Colonic mucosa (tissue), 4 donors: ENCODE data around the gene PROC. TPM values are rescaled to one million over a fixed set of nuclear protein-coding genes. Genes with fewer than 3 reads are reported as not detected.

ENCODE experiments used
- DNase-seq: peaks from one replicate; pipeline ENCODE4 v3.0.0-alpha.2; 2020
- H3K27ac ChIP-seq: fragments of 200-600 bp; one replicate; pipeline ENCODE4 v1.8.0; 2021
- H3K27me3 ChIP-seq: fragments of 200-600 bp; one replicate; pipeline ENCODE4 v1.8.0; 2021
- H3K36me3 ChIP-seq: fragments of 200-600 bp; one replicate; pipeline ENCODE4 v1.8.0; 2021
- H3K4me1 ChIP-seq: fragments of 200-600 bp; one replicate; pipeline ENCODE4 v1.8.0; 2021; ENCODE audit warnings: mild to moderate bottlenecking
- H3K4me3 ChIP-seq: fragments of 200-600 bp; one replicate; pipeline ENCODE4 v1.8.0; 2021
- H3K9ac ChIP-seq, 2 donors: one replicate each; pipeline ENCODE4 v1.7.0; 2013; ENCODE audit warnings: control low read depth in 2 of 2, low read depth in 2 of 2, low read length in 2 of 2
- H3K9me3 ChIP-seq: fragments of 200-600 bp; one replicate; pipeline ENCODE4 v1.8.0; 2021
- CTCF ChIP-seq: fragments of 200-600 bp; IDR thresholded peaks from one replicate; pipeline ENCODE4 v1.8.0; 2022; ENCODE audit warnings: antibody characterized with exemption, mild to moderate bottlenecking
- intact Hi-C: fragments of 100-400 bp; cut with DNase I; formaldehyde crosslinking; loops from one replicate; pipeline ENCODE4 v1.14.1; 2022
- total RNA-seq, 2 donors: library from RNA; stranded (reverse); fragmentation: NEBNext Ultra II Directional in 1 of 2; extraction: Animal tissue kit (Norgen Biotek cat#: 25700) in 1 of 2; gene quantifications; one replicate each; pipeline ENCODE4 v1.2.1, GENCODE V29; 2021
- donor health status: healthy.
- donor health status: DM: no; HTN: no; CAD: no.
- donor health status: DM: no; HTN: no; CAD: no.

PROC gene
- total RNA-seq, 2 donors from 2014 or later, result 0.96 to 3.4 TPM

- H3K4me1 ChIP-seq, result peaks cover 4% of the 10 kb centered on the region
- H3K36me3 ChIP-seq, result no peaks in the 10 kb centered on the region
- no peaks in the 10 kb centered on the region for H3K9me3 ChIP-seq
- H3K4me3 ChIP-seq, result no peak overlapping the region
- H3K27me3 ChIP-seq, result no peaks in the 10 kb centered on the region
- intact Hi-C loops, result no loop called here
- H3K9ac ChIP-seq, result no peak overlapping the region
- DNase-seq, result no peak
- no peak for TF ChIP-seq CTCF
- no peak overlapping the region for H3K27ac ChIP-seq
Observed at GRCh38 chr2:127384529-127384928, 33.7 kb upstream of the PROC start.

GRCh38 chr2:127386246-127386645 is 32.0 kb upstream of the PROC start:
- Histone ChIP-seq H3K4me3 (peak overlapping the region; percentile 82), H3K36me3 (no peaks in the 10 kb centered on the region), H3K27ac (no peak overlapping the region), H3K9ac (no peak overlapping the region), H3K4me1 (no peaks in the 10 kb centered on the region), H3K9me3 (no peaks in the 10 kb centered on the region), H3K27me3 (no peaks in the 10 kb centered on the region)
- intact Hi-C loops, result no loop called here
- no peak for DNase-seq
- TF ChIP-seq CTCF, result no peak

- TF ChIP-seq CTCF, result no peak
- H3K9ac ChIP-seq, result peak overlapping the region; percentile 91 to 93
- intact Hi-C loops, result no loop called here
Observed at GRCh38 chr2:127386764-127387654, 31.2 kb upstream of the PROC start.

GRCh38 chr2:127387655-127388422 is 30.4 kb upstream of the PROC start, which contains the start of gene MAP3K2:
Gene MAP3K2, minus strand, starts transcription at chr2:127387975. Its CDS starts 44,846 bp downstream, at chr2:127343129.
- H3K4me1 ChIP-seq, result no peaks in the 10 kb centered on the region

More at GRCh38 chr2:127386764-127387654, 31.2 kb upstream of the PROC start:
- Histone ChIP-seq H3K27me3 (no peaks in the 10 kb centered on the region), H3K9me3 (no peaks in the 10 kb centered on the region), H3K4me3 (peak overlapping the region; percentile 82), H3K36me3 (no peaks in the 10 kb centered on the region), H3K27ac (peak overlapping the region; percentile 100), H3K4me1 (no peaks in the 10 kb centered on the region)
- DNase-seq, result peak; percentile 81

More at GRCh38 chr2:127387655-127388422, 30.4 kb upstream of the PROC start, which contains the start of gene MAP3K2:
- Histone ChIP-seq H3K36me3 (no peaks in the 10 kb centered on the region), H3K9ac (peak within 1 kb of the TSS; percentile 91 to 93), H3K9me3 (no peaks in the 10 kb centered on the region), H3K4me3 (peak within 1 kb of the TSS; percentile 82), H3K27me3 (no peaks in the 10 kb centered on the region), H3K27ac (peak within 1 kb of the TSS; percentile 100)
- intact Hi-C loops, result no loop called here
- no peak for TF ChIP-seq CTCF
- DNase-seq, result peak; percentile 93
